Peyer's patch (tissue), 4 donors: Measurements from ENCODE around the gene C2CD4C. TPM values are rescaled to one million over a fixed set of nuclear protein-coding genes. Genes with fewer than 3 reads are reported as not detected.

Experiments
- DNase-seq, 3 donors: peaks; one replicate each; pipeline ENCODE4 v3.0.0-alpha.2; 2017 to 2019
- H3K27ac ChIP-seq, 4 donors: fragments of 200-600 bp; sonication (generic); one replicate each; pipeline ENCODE4 v1.5.1; 2016 to 2019
- H3K27me3 ChIP-seq, 2 donors: fragments of 200-600 bp; sonication (generic); one replicate each; pipeline ENCODE4 v1.5.1; 2019
- H3K36me3 ChIP-seq, 3 donors: fragments of 200-600 bp; sonication (generic); one replicate each; pipeline ENCODE4 v1.5.1; 2016 to 2019
- H3K4me1 ChIP-seq, 4 donors: fragments of 200-600 bp; sonication (generic); one replicate each; pipeline ENCODE4 v1.5.1; 2016 to 2019
- H3K4me3 ChIP-seq, 4 donors: fragments of 200-600 bp; sonication (generic); 1 replicate in 3 of 4; 2 replicates in 1 of 4; pipeline ENCODE4 v1.5.1; 2016 to 2019; ENCODE audit warnings: mild to moderate bottlenecking in 1 of 4
- H3K9me3 ChIP-seq, 4 donors: fragments of 200-600 bp; sonication (generic); one replicate each; pipeline ENCODE4 v1.5.1; 2016 to 2019; ENCODE audit warnings: mild to moderate bottlenecking in 1 of 4
- CTCF ChIP-seq, 6 experiments: fragments of 450-650 bp in 4 of 6; fragments of 200-600 bp in 2 of 6; sonication (generic) in 1 of 6; IDR thresholded peaks; one replicate each; pipeline ENCODE4 v1.5.1; 2017 to 2019; ENCODE audit warnings: antibody characterized with exemption in 6 of 6, mild to moderate bottlenecking in 3 of 6, moderate library complexity in 1 of 6
- POLR2A ChIP-seq, 2 donors: fragments of 450-650 bp; IDR thresholded peaks; one replicate each; pipeline ENCODE4 v1.5.1; 2017; ENCODE audit warnings: antibody characterized with exemption in 2 of 2, mild to moderate bottlenecking in 2 of 2, moderate library complexity in 2 of 2
- total RNA-seq, 4 donors: library from RNA; depleted of rRNA; stranded (reverse); fragments of >200 nt; gene quantifications; one replicate each; pipeline ENCODE4 v1.1.0, GENCODE V29; 2016

C2CD4C gene
- total RNA-seq, 4 donors from 2014 or later: 0.47 to 0.80 TPM; not detected in 2

GRCh38 chr19:408441-408901 is 476 bp downstream of the C2CD4C start:
- DNase-seq: peak in 1 of 3 donors; percentile 38
- Histone ChIP-seq H3K4me1 (peaks cover 0 to 31% (median 12%) of the 10 kb centered on the region in 4 donors), H3K27me3 (peaks cover 0 to 22% of the 10 kb centered on the region in 2 donors), H3K27ac (no peak overlapping the region), H3K36me3 (no peaks in the 10 kb centered on the region), H3K4me3 (peak overlapping the region in 3 of 4 donors; percentile 52 to 55 (median 54)), H3K9me3 (no peaks in the 10 kb centered on the region)
- TF ChIP-seq CTCF (IDR thresholded peaks at IDR 0.05) (no peak), POLR2A (IDR thresholded peaks at IDR 0.05) (no peak)

GRCh38 chr19:407511-408440 is 1.2 kb downstream of the C2CD4C start:
- peaks cover 0 to 27% of the 10 kb centered on the region in 2 donors for H3K27me3 ChIP-seq
- peak overlapping the region in 2 of 4 donors; percentile 52 to 55 for H3K4me3 ChIP-seq
- TF ChIP-seq POLR2A (IDR thresholded peaks at IDR 0.05) (no peak), CTCF (IDR thresholded peaks at IDR 0.05) (no peak)
- no peaks in the 10 kb centered on the region for H3K9me3 ChIP-seq
- no peak overlapping the region for H3K27ac ChIP-seq
- DNase-seq: peak in 1 of 3 donors; percentile 32
- no peaks in the 10 kb centered on the region for H3K36me3 ChIP-seq
- H3K4me1 ChIP-seq: peaks cover 0 to 31% (median 12%) of the 10 kb centered on the region in 4 donors

GRCh38 chr19:406971-407510 is 1.9 kb downstream of the C2CD4C start:
- DNase-seq: peak in 1 of 3 donors; percentile 11
- H3K4me3 ChIP-seq: no peak overlapping the region
- H3K27ac ChIP-seq: no peak overlapping the region
- H3K4me1 ChIP-seq: peaks cover 0 to 31% (median 12%) of the 10 kb centered on the region in 4 donors
- no peaks in the 10 kb centered on the region for H3K9me3 ChIP-seq
- H3K36me3 ChIP-seq: no peaks in the 10 kb centered on the region
- peaks cover 0 to 27% of the 10 kb centered on the region in 2 donors for H3K27me3 ChIP-seq
- TF ChIP-seq CTCF (IDR thresholded peaks at IDR 0.05) (no peak), POLR2A (IDR thresholded peaks at IDR 0.05) (no peak)

GRCh38 chr19:406135-406781 is 2.7 kb downstream of the C2CD4C start:
- H3K4me3 ChIP-seq: no peak overlapping the region
- H3K36me3 ChIP-seq: no peaks in the 10 kb centered on the region
- TF ChIP-seq POLR2A (IDR thresholded peaks at IDR 0.05) (no peak), CTCF (IDR thresholded peaks at IDR 0.05) (no peak)
- peak in 1 of 3 donors; percentile 32 for DNase-seq
- no peaks in the 10 kb centered on the region for H3K9me3 ChIP-seq
- H3K27ac ChIP-seq: no peak overlapping the region
- H3K27me3 ChIP-seq: peaks cover 0 to 27% of the 10 kb centered on the region in 2 donors
- H3K4me1 ChIP-seq: peaks cover 0 to 31% (median 12%) of the 10 kb centered on the region in 4 donors

DNA sequence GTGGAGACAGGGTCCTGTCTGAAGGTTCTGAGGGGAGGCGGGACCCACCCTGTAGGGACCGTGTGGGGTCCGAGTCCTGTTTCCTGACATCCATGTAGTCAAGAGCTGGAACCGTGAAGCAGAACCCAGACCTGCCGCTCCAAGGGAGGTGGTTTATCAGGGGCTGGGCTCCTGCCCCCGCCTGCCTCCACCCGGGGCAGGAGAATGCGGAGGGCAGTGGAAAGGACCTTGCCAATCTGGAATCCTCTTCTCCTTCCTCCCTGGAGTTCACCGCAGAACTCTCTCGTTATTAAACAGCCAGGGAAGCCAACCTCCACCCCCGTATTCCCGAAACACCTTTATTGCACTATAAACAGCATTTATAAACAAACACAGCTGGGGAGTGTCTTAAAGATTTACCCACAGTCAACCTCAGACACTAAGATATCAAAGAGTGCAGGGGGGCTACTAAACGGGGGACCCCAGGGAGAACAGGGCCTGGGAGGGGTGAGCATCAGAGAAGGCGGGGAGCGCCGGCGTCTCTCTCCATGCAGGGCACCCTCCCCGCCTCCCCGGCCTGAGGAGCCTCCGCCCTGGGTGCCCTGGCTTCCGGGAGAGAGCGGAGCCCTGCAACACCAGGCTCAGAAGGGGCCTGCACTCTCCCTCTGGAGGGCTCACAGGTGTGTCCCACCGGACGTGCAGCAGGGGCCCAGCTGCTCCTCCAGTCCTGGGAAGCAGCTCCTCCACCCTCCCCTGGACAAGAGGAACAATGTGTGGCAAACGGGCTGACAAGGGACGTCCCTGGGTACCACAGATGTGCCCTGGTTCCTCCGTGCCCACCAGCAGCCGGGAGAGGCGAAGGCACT is 3.6 kb downstream of the C2CD4C start:
- H3K27ac ChIP-seq: no peak overlapping the region
- peaks cover 0 to 27% of the 10 kb centered on the region in 2 donors for H3K27me3 ChIP-seq
- no peaks in the 10 kb centered on the region for H3K9me3 ChIP-seq
- no peaks in the 10 kb centered on the region for H3K36me3 ChIP-seq
- DNase-seq: peak in 1 of 3 donors; percentile 53
- no peak overlapping the region for H3K4me3 ChIP-seq
- TF ChIP-seq POLR2A (IDR thresholded peaks at IDR 0.05) (no peak), CTCF (IDR thresholded peaks at IDR 0.05) (no peak)
- H3K4me1 ChIP-seq: peaks cover 0 to 31% (median 12%) of the 10 kb centered on the region in 4 donors
